Peyer's patch (tissue), 4 donors: ENCODE measurements around the gene PRAC2.

Source experiments
- POLR2A ChIP-seq, 2 donors: fragments of 450-650 bp; IDR thresholded peaks; one replicate each; pipeline ENCODE4 v1.5.1; 2017; ENCODE audit warnings: antibody characterized with exemption in 2 of 2, mild to moderate bottlenecking in 2 of 2, moderate library complexity in 2 of 2
- TF ChIP-seq, protein P1 (sequence below), 6 experiments: fragments of 450-650 bp in 4 of 6; fragments of 200-600 bp in 2 of 6; sonication (generic) in 1 of 6; IDR thresholded peaks; one replicate each; pipeline ENCODE4 v1.5.1; 2017 to 2019; ENCODE audit warnings: antibody characterized with exemption in 6 of 6, mild to moderate bottlenecking in 3 of 6, moderate library complexity in 1 of 6

GRCh38 chr17:48733632-48734328 is 10.8 kb downstream of the PRAC2 start:
- TF ChIP-seq, protein P1, sequence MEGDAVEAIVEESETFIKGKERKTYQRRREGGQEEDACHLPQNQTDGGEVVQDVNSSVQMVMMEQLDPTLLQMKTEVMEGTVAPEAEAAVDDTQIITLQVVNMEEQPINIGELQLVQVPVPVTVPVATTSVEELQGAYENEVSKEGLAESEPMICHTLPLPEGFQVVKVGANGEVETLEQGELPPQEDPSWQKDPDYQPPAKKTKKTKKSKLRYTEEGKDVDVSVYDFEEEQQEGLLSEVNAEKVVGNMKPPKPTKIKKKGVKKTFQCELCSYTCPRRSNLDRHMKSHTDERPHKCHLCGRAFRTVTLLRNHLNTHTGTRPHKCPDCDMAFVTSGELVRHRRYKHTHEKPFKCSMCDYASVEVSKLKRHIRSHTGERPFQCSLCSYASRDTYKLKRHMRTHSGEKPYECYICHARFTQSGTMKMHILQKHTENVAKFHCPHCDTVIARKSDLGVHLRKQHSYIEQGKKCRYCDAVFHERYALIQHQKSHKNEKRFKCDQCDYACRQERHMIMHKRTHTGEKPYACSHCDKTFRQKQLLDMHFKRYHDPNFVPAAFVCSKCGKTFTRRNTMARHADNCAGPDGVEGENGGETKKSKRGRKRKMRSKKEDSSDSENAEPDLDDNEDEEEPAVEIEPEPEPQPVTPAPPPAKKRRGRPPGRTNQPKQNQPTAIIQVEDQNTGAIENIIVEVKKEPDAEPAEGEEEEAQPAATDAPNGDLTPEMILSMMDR (IDR thresholded peaks at IDR 0.05) = no peak
- TF ChIP-seq POLR2A (IDR thresholded peaks at IDR 0.05) = no peak
